Suprapubic skin (tissue), 4 donors: ENCODE results near the gene TWIST2. TPM values are rescaled to one million over a fixed set of nuclear protein-coding genes. Genes with fewer than 3 reads are reported as not detected.

Source experiments
- DNase-seq, 2 donors: peaks; one replicate each; pipeline ENCODE4 v3.0.0-alpha.2; 2019; ENCODE audit warnings: low spot score in 2 of 2
- H3K27ac ChIP-seq: fragments of 200-600 bp; sonication (generic); one replicate; pipeline ENCODE4 v1.5.1; 2019
- H3K27me3 ChIP-seq: fragments of 200-600 bp; sonication (generic); one replicate; pipeline ENCODE4 v1.5.1; 2019
- H3K36me3 ChIP-seq: fragments of 200-600 bp; sonication (generic); one replicate; pipeline ENCODE4 v1.5.1; 2019
- H3K4me1 ChIP-seq: fragments of 200-600 bp; sonication (generic); one replicate; pipeline ENCODE4 v1.5.1; 2019
- H3K4me3 ChIP-seq: fragments of 200-600 bp; sonication (generic); one replicate; pipeline ENCODE4 v1.5.1; 2019; ENCODE audit warnings: mild to moderate bottlenecking
- H3K9me3 ChIP-seq: fragments of 200-600 bp; sonication (generic); one replicate; pipeline ENCODE4 v1.5.1; 2019
- EP300 ChIP-seq: sonication (generic); formaldehyde crosslinking; IDR thresholded peaks from one replicate; pipeline ENCODE4 v1.6.1; 2017; ENCODE audit warnings: antibody characterized with exemption
- POLR2A ChIP-seq, 2 donors: fragments of 450-650 bp; IDR thresholded peaks; one replicate each; pipeline ENCODE4 v1.6.1; 2017; ENCODE audit warnings: antibody characterized with exemption in 2 of 2, mild to moderate bottlenecking in 2 of 2, moderate library complexity in 2 of 2
- POLR2AphosphoS5 ChIP-seq, 3 donors: sonication (generic); formaldehyde crosslinking; IDR thresholded peaks; one replicate each; pipeline ENCODE4 v1.6.1; 2017; ENCODE audit warnings: antibody characterized with exemption in 3 of 3
- WGBS: methylation state at CpG from one replicate; pipeline ENCODE4 v1.1.5; 2018; 5-methylcytosine and 5-hydroxymethylcytosine counted together
- total RNA-seq, 4 donors: library from RNA; depleted of rRNA; stranded (reverse); fragments of >200 nt; gene quantifications; one replicate each; pipeline ENCODE4 v1.1.0, GENCODE V29; 2016
- TF ChIP-seq, protein P1 (sequence below), 2 donors: fragments of 200-600 bp in 1 of 2; fragments of 450-650 bp in 1 of 2; sonication (generic) in 1 of 2; IDR thresholded peaks; one replicate each; pipeline ENCODE4 v1.5.1; 2016 to 2019; ENCODE audit warnings: antibody characterized with exemption in 2 of 2, mild to moderate bottlenecking in 1 of 2, moderate library complexity in 1 of 2

TWIST2 gene
- total RNA-seq, 4 donors from 2014 or later, result 14.7 to 72.7 (median 30.4) TPM

DNA sequence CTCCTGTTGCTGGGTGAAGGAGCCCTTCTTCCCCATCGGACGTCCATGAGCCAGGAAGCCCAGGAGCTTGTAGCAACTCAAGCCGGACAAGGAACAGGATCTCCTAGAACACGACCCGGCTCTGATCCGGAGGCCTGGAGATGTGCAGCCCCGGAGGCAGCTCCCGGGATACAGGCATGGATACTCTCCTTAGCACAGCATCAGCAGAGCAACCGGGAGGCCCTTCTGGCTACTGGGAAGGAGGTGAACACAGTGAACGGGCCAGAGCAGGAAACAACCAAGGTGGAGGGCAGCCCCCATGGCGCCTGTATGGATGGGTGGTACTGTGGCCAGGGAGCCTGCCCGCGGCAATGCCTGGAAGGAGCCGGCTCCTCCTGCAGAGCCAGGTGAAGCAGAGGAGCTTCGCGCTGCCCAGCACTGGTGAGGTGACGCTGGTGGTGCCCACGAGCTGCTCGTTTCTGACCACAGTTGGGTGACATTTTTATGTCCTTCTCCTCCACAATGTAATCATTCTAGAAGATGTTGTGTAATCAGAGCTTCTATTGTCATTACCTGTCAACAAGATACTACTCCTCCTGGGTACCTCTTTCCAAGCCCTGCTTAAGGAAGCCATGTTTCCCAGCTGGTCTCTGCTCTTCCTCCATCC, 94.3 kb downstream of the TWIST2 start:
- TF ChIP-seq EP300, result no peak
- no peak for TF ChIP-seq POLR2A (IDR thresholded peaks at IDR 0.05)
- TF ChIP-seq, protein P1, sequence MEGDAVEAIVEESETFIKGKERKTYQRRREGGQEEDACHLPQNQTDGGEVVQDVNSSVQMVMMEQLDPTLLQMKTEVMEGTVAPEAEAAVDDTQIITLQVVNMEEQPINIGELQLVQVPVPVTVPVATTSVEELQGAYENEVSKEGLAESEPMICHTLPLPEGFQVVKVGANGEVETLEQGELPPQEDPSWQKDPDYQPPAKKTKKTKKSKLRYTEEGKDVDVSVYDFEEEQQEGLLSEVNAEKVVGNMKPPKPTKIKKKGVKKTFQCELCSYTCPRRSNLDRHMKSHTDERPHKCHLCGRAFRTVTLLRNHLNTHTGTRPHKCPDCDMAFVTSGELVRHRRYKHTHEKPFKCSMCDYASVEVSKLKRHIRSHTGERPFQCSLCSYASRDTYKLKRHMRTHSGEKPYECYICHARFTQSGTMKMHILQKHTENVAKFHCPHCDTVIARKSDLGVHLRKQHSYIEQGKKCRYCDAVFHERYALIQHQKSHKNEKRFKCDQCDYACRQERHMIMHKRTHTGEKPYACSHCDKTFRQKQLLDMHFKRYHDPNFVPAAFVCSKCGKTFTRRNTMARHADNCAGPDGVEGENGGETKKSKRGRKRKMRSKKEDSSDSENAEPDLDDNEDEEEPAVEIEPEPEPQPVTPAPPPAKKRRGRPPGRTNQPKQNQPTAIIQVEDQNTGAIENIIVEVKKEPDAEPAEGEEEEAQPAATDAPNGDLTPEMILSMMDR (IDR thresholded peaks at IDR 0.05), result no peak
- TF ChIP-seq POLR2AphosphoS5 (IDR thresholded peaks at IDR 0.05), result no peak
- peaks cover 15% of the 10 kb centered on the region for H3K4me1 ChIP-seq
- H3K36me3 ChIP-seq, result no peaks in the 10 kb centered on the region
- H3K27ac ChIP-seq, result no peak overlapping the region
- H3K9me3 ChIP-seq, result no peaks in the 10 kb centered on the region
- DNase-seq, result peak in 1 of 2 donors; percentile 64
- 91% methylated on average over 17 of the region's 19 CpGs for WGBS
- H3K27me3 ChIP-seq, result no peaks in the 10 kb centered on the region
- H3K4me3 ChIP-seq, result no peak overlapping the region

- no peaks in the 10 kb centered on the region for H3K36me3 ChIP-seq
- peaks cover 21% of the 10 kb centered on the region for H3K4me1 ChIP-seq
- no peaks in the 10 kb centered on the region for H3K27me3 ChIP-seq
- DNase-seq, result peak; percentile 22 to 31
- WGBS, result 34% methylated on average over 13 of the region's 13 CpGs
- no peak overlapping the region for H3K4me3 ChIP-seq
- H3K9me3 ChIP-seq, result no peaks in the 10 kb centered on the region
- TF ChIP-seq POLR2A (IDR thresholded peaks at IDR 0.05) (no peak), EP300 (no peak), POLR2AphosphoS5 (IDR thresholded peaks at IDR 0.05) (no peak)
- TF ChIP-seq, protein P1 (IDR thresholded peaks at IDR 0.05), result no peak
- no peak overlapping the region for H3K27ac ChIP-seq
These were observed 94.9 kb downstream of the TWIST2 start for GRCh38 chr2:238942726-238943300.

DNA sequence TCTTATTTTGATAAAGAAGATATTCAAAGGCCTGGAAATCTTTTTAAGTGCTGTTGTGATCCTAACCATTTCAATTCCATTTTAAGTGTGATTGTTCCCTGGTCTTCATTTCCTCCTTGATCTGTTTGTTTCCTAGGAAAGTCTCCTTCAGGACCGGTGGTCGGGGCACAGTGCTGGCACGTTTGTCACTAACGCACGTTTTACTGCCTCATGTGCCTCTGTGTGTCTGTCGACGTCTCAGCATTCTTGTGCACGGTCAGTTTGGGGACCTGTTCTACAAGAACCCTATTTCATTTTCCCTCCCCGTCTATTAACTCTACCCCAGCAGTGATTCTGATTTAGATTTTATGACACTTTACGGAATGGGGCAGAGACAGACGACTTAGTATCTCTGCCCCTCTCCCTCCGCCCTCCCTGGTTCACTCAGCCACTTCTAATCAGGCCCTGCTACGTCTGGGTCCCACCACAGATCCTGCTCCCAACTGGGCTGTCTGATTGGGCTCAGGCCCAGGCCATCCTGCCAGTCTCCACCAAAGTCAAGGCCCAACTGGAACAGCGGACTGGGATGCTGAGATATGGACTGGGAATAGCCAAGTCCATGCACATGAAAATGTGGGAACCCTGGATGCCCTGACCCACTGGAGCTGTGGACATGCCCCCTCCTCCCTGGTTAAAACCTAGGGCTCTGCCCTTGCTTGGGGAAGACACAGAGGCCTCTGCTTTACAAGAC, 95.6 kb downstream of the TWIST2 start:
- H3K4me3 ChIP-seq, result no peak overlapping the region
- WGBS, result 74% methylated on average over 14 of the region's 14 CpGs
- peak; percentile 40 to 43 for DNase-seq

DNA sequence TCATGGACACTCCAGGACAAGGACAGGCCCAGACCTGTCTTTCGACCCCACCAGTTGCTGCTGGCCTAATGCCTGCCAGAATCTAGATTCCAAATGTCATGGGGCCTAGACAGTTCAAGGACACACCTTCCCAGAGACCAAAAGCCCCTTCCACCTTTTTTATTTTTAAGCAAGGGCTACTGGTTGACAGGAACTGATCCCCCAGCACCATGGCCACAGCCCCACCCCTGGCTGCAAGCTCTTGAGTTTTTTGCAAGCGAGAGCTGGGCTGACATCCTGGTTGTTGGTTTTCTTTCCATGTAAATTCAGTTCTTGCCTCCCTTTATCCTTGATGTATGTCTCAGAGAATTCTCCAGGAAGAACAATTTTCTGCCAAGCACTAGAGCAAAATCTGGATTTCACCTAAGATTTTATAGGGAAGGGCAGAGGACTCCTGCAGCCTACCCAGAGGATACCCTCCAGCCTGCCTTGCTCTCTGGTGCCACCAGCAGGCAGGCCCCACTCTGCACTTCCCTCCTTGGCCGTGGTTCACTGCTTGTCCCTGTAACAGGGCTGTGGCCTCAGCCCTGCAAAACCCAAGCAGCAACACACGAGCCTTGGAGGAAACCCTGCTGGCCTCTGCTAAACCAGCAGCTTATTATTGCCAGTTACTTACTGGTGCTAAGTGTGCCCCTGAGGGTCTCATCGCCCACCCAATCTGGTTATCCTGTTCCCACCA, 97.7 kb downstream of the TWIST2 start:
- TF ChIP-seq POLR2A (IDR thresholded peaks at IDR 0.05) (no peak), EP300 (no peak), POLR2AphosphoS5 (IDR thresholded peaks at IDR 0.05) (no peak)
- TF ChIP-seq, protein P1 (IDR thresholded peaks at IDR 0.05), result peak; percentile 33 to 50
- Histone ChIP-seq H3K4me1 (peaks cover 12% of the 10 kb centered on the region), H3K36me3 (no peaks in the 10 kb centered on the region), H3K9me3 (no peaks in the 10 kb centered on the region), H3K27me3 (peaks cover 6% of the 10 kb centered on the region), H3K27ac (no peak overlapping the region), H3K4me3 (no peak overlapping the region)
- WGBS, result 66% methylated on average over 5 of the region's 5 CpGs
- peak; percentile 76 to 82 for DNase-seq

More for the DNA sequence above, 95.6 kb downstream of the TWIST2 start:
- TF ChIP-seq POLR2A (IDR thresholded peaks at IDR 0.05) (no peak), EP300 (no peak), POLR2AphosphoS5 (IDR thresholded peaks at IDR 0.05) (no peak)
- TF ChIP-seq, protein P1 (IDR thresholded peaks at IDR 0.05), result no peak
- H3K27ac ChIP-seq, result no peak overlapping the region
- H3K9me3 ChIP-seq, result no peaks in the 10 kb centered on the region
- H3K36me3 ChIP-seq, result no peaks in the 10 kb centered on the region
- H3K27me3 ChIP-seq, result no peaks in the 10 kb centered on the region
- H3K4me1 ChIP-seq, result peaks cover 21% of the 10 kb centered on the region
